ENCODE results near the gene DOC2A. TPM values are rescaled to one million over a fixed set of nuclear protein-coding genes. Genes with fewer than 3 reads are reported as not detected.

The DOC2A gene
- total and polyA plus RNA-seq, 2 donors (not counting 3 experiments of a cell fraction or from before 2014, with no cell fraction given), result 0.60 to 0.63 TPM

DNA sequence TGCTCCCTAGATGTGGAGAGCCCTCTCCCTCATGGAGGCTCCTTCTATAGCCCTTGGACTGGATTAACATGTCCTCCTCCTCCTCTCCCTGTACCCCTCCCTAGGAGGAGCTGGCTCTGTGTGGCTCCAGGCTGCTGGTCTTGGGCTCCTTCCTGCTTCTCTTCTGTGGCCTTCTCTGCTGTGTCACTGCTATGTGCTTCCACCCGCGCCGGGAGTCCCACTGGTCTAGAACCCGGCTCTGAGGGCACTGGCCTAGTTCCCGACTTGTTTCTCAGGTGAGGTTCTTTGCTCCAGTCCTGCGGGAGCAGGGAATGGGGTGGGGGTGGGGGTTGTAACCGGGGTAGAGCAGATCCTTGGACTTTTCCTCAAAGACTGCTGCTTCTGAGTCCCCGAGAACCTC, 39.5 kb downstream of the DOC2A start:
- H3K27ac ChIP-seq (ENCODE audit: insufficient read depth, low read depth, low read length), result no peak overlapping the region
- no peaks in the 10 kb centered on the region for H3K9me1 ChIP-seq (replicated peaks; ENCODE audit: control insufficient read depth, extremely low read depth, insufficient read depth, low read length)
- FAIRE-seq (no peak), DNase-seq (ENCODE audit: low read depth, low spot score) (no peak)
- no TSS peak for BruUV-seq (replicated peaks)
- peaks cover 15% of the 10 kb centered on the region for H3K4me1 ChIP-seq (ENCODE audit: control insufficient read depth, extremely low read depth, insufficient read depth, low read length)
- H2AFZ ChIP-seq (ENCODE audit: low read depth, low read length), result no peak overlapping the region
- TF ChIP-seq, protein P1, sequence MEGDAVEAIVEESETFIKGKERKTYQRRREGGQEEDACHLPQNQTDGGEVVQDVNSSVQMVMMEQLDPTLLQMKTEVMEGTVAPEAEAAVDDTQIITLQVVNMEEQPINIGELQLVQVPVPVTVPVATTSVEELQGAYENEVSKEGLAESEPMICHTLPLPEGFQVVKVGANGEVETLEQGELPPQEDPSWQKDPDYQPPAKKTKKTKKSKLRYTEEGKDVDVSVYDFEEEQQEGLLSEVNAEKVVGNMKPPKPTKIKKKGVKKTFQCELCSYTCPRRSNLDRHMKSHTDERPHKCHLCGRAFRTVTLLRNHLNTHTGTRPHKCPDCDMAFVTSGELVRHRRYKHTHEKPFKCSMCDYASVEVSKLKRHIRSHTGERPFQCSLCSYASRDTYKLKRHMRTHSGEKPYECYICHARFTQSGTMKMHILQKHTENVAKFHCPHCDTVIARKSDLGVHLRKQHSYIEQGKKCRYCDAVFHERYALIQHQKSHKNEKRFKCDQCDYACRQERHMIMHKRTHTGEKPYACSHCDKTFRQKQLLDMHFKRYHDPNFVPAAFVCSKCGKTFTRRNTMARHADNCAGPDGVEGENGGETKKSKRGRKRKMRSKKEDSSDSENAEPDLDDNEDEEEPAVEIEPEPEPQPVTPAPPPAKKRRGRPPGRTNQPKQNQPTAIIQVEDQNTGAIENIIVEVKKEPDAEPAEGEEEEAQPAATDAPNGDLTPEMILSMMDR (IDR thresholded peaks at IDR 0.05; ENCODE audit: extremely low read depth in 1 of 2, insufficient read depth in 1 of 2, low read depth in 1 of 2, low read length in 2 of 2), result no peak
- TF ChIP-seq FOS (IDR thresholded peaks at IDR 0.05; ENCODE audit: borderline replicate concordance, insufficient read depth, low read length), result no peak
- TF ChIP-seq POLR2AphosphoS5 (IDR thresholded peaks at IDR 0.05; ENCODE audit: insufficient read depth, low read depth, low read length), result no peak
- no peaks in the 10 kb centered on the region for H3K27me3 ChIP-seq (ENCODE audit: control insufficient read depth in 2 of 2, insufficient read depth in 2 of 2, low read length in 2 of 2)
- H3K9ac ChIP-seq (replicated peaks; ENCODE audit: extremely low read depth, insufficient read depth, low read length), result no peak overlapping the region
- H3K36me3 ChIP-seq (ENCODE audit: control insufficient read depth in 2 of 2, extremely low read depth in 1 of 2, insufficient read depth in 2 of 2, low read length in 2 of 2), result peaks cover 5 to 10% of the 10 kb centered on the region in 2 experiments
- H3K4me2 ChIP-seq (ENCODE audit: insufficient read depth, low read length), result no peak overlapping the region
- no peaks in the 10 kb centered on the region for H3K9me3 ChIP-seq (replicated peaks; ENCODE audit: control insufficient read depth, insufficient read depth, low read length)
- dilution Hi-C loops (cut with MboI; ENCODE audit: extremely low pct_ligation_motif_present, low sequenced_read_pairs) (no loop called here), intact Hi-C loops (cut with micrococcal nuclease) (loop anchor here (5.0 kb wide), 2 partner anchors 149 to 164 kb away; partner anchors contain the start of genes MAZ and MVP)
- POLR2A ChIA-PET, result no interaction called here
- H3K79me2 ChIP-seq (ENCODE audit: control insufficient read depth, insufficient read depth, low read length), result peaks cover 26% of the 10 kb centered on the region
- H3K4me3 ChIP-seq (replicated peaks in 1 of 3; ENCODE audit: insufficient read depth in 1 of 3, low read depth in 1 of 3, low read length in 3 of 3), result no peak overlapping the region
- CTCF ChIA-PET, result no interaction called here
- no peaks in the 10 kb centered on the region for H4K20me1 ChIP-seq (replicated peaks; ENCODE audit: control insufficient read depth, extremely low read depth, insufficient read depth, low read length)

GRCh38 chr16:29968205-29968604, 42.6 kb downstream of the DOC2A start:
- no peaks in the 10 kb centered on the region for H3K9me1 ChIP-seq (replicated peaks; ENCODE audit: control insufficient read depth, extremely low read depth, insufficient read depth, low read length)
- H3K9me3 ChIP-seq (replicated peaks; ENCODE audit: control insufficient read depth, insufficient read depth, low read length), result no peaks in the 10 kb centered on the region
- dilution Hi-C loops (cut with MboI; ENCODE audit: extremely low pct_ligation_motif_present, low sequenced_read_pairs), result no loop called here
- no peaks in the 10 kb centered on the region for H3K27me3 ChIP-seq (ENCODE audit: control insufficient read depth in 2 of 2, insufficient read depth in 2 of 2, low read length in 2 of 2)
- H3K36me3 ChIP-seq (ENCODE audit: control insufficient read depth in 2 of 2, extremely low read depth in 1 of 2, insufficient read depth in 2 of 2, low read length in 2 of 2), result peaks cover 5 to 10% of the 10 kb centered on the region in 2 experiments
- no peaks in the 10 kb centered on the region for H3K79me2 ChIP-seq (ENCODE audit: control insufficient read depth, insufficient read depth, low read length)
- no peak overlapping the region for H3K4me2 ChIP-seq (ENCODE audit: insufficient read depth, low read length)
- no peak overlapping the region for H3K27ac ChIP-seq (ENCODE audit: insufficient read depth, low read depth, low read length)
- POLR2A ChIA-PET, result no interaction called here
- intact Hi-C loops (cut with micrococcal nuclease), result no loop called here
- CTCF ChIA-PET, result no interaction called here
- no peak for FAIRE-seq
- DNase-seq (ENCODE audit: low read depth, low spot score), result no peak
- BruUV-seq (replicated peaks), result no TSS peak
- no peak overlapping the region for H3K9ac ChIP-seq (replicated peaks; ENCODE audit: extremely low read depth, insufficient read depth, low read length)
- no peak overlapping the region for H2AFZ ChIP-seq (ENCODE audit: low read depth, low read length)
- H3K4me3 ChIP-seq (replicated peaks in 1 of 3; ENCODE audit: insufficient read depth in 1 of 3, low read depth in 1 of 3, low read length in 3 of 3), result no peak overlapping the region
- H4K20me1 ChIP-seq (replicated peaks; ENCODE audit: control insufficient read depth, extremely low read depth, insufficient read depth, low read length), result no peaks in the 10 kb centered on the region
- TF ChIP-seq MYC (IDR thresholded peaks at IDR 0.05; ENCODE audit: low read depth, low read length) (no peak), MAX (IDR thresholded peaks at IDR 0.05; ENCODE audit: insufficient read depth, insufficient read length) (no peak), JUN (IDR thresholded peaks at IDR 0.05; ENCODE audit: borderline replicate concordance, insufficient read depth, insufficient read length, low read depth) (no peak), FOS (IDR thresholded peaks at IDR 0.05; ENCODE audit: borderline replicate concordance, insufficient read depth, low read length) (no peak), EZH2 (IDR thresholded peaks at IDR 0.05; ENCODE audit: borderline replicate concordance, low read depth, low read length, severe bottlenecking) (no peak), POLR2AphosphoS5 (IDR thresholded peaks at IDR 0.05; ENCODE audit: insufficient read depth, low read depth, low read length) (no peak), POLR2A (IDR thresholded peaks at IDR 0.05; ENCODE audit: low read depth, low read length) (no peak), GATA2 (IDR thresholded peaks at IDR 0.05; ENCODE audit: insufficient read depth, insufficient read length, low read depth, low read length) (no peak)
- TF ChIP-seq, protein P1 (IDR thresholded peaks at IDR 0.05; ENCODE audit: extremely low read depth in 1 of 2, insufficient read depth in 1 of 2, low read depth in 1 of 2, low read length in 2 of 2), result no peak
- H3K4me1 ChIP-seq (ENCODE audit: control insufficient read depth, extremely low read depth, insufficient read depth, low read length), result no peaks in the 10 kb centered on the region

All from endothelial cell of umbilical vein (primary cell).